BLaER1 (cell line): ENCODE measurements around the gene TGDS.
A peak's percentile ranks its signal among the peaks of the same experiment; 100 is the strongest.

ENCODE experiments used
- H3K27ac ChIP-seq: shearing (Covaris generic); formaldehyde crosslinking; 2 replicates; pipeline ENCODE4 v1.8.1; 2022
- H3K27me3 ChIP-seq: shearing (Covaris generic); formaldehyde crosslinking; 2 replicates; pipeline ENCODE4 v1.8.1; 2022
- H3K36me3 ChIP-seq: shearing (Covaris generic); formaldehyde crosslinking; 2 replicates; pipeline ENCODE4 v1.8.1; 2022
- H3K4me1 ChIP-seq: shearing (Covaris generic); formaldehyde crosslinking; 2 replicates; pipeline ENCODE4 v1.8.1; 2022
- H3K4me2 ChIP-seq: shearing (Covaris generic); formaldehyde crosslinking; 2 replicates; pipeline ENCODE4 v1.8.1; 2022
- H3K4me3 ChIP-seq: shearing (Covaris generic); formaldehyde crosslinking; 2 replicates; pipeline ENCODE4 v1.8.1; 2022
- H3K9ac ChIP-seq: shearing (Covaris generic); formaldehyde crosslinking; 2 replicates; pipeline ENCODE4 v1.8.1; 2022
- H3K9me3 ChIP-seq: shearing (Covaris generic); formaldehyde crosslinking; 2 replicates; pipeline ENCODE4 v1.8.1; 2022
- H4K20me1 ChIP-seq: shearing (Covaris generic); formaldehyde crosslinking; 2 replicates; pipeline ENCODE4 v1.8.1; 2022
- Cebpa-rat ChIP-seq: shearing (Covaris generic); IDR thresholded peaks from 2 replicates; pipeline ENCODE4 v1.8.1; 2022

The TGDS gene

GRCh38 chr13:94601446-94602431 is 5.8 kb upstream of the TGDS start, which contains the start of gene GPR180:
TSS of gene GPR180 (plus strand) at chr13:94601857. CDS start at chr13:94601928, 71 bp downstream.
- Histone ChIP-seq H3K4me3 (peak within 1 kb of the TSS; percentile 97), H3K4me1 (peaks cover 18% of the 10 kb centered on the region), H3K4me2 (peak within 1 kb of the TSS; percentile 91), H3K27me3 (no peaks in the 10 kb centered on the region), H3K27ac (peak within 1 kb of the TSS; percentile 86), H4K20me1 (0 out of 2 replicates have a peak, but pooled peaks cover 11% of the 10 kb centered on the region), H3K9ac (peak within 1 kb of the TSS; percentile 89), H3K9me3 (peaks cover 8% of the 10 kb centered on the region; the same call in 1 of the 2 replicates), H3K36me3 (peaks cover 17% of the 10 kb centered on the region)
- TF ChIP-seq Cebpa-rat = 0 out of 2 replicates have a peak, but pooled peaks have one; percentile 45

GRCh38 chr13:94599877-94600276 is 3.9 kb upstream of the TGDS start:
- no peak overlapping the region for H3K4me3 ChIP-seq
- H3K36me3 ChIP-seq = no peaks in the 10 kb centered on the region
- peaks cover 28% of the 10 kb centered on the region for H3K4me1 ChIP-seq
- H3K27ac ChIP-seq = no peak overlapping the region
- no peaks in the 10 kb centered on the region for H3K27me3 ChIP-seq
- no peak overlapping the region for H3K9ac ChIP-seq
- H3K4me2 ChIP-seq = no peak overlapping the region
- peaks cover 8% of the 10 kb centered on the region; the same call in 1 of the 2 replicates for H3K9me3 ChIP-seq
- 0 out of 2 replicates have a peak, but pooled peaks cover 11% of the 10 kb centered on the region for H4K20me1 ChIP-seq
- TF ChIP-seq Cebpa-rat = no peak

GRCh38 chr13:94598281-94598680 is 2.3 kb upstream of the TGDS start:
- peaks cover 37% of the 10 kb centered on the region for H3K4me1 ChIP-seq
- no peak overlapping the region for H3K4me3 ChIP-seq
- H3K27ac ChIP-seq = no peak overlapping the region
- H3K4me2 ChIP-seq = no peak overlapping the region
- H3K36me3 ChIP-seq = no peaks in the 10 kb centered on the region
- no peaks in the 10 kb centered on the region for H3K27me3 ChIP-seq
- no peaks in the 10 kb centered on the region for H4K20me1 ChIP-seq
- H3K9me3 ChIP-seq = peaks cover 8% of the 10 kb centered on the region; the same call in 1 of the 2 replicates
- no peak overlapping the region for H3K9ac ChIP-seq
- TF ChIP-seq Cebpa-rat = no peak

- Histone ChIP-seq H3K27me3 (no peaks in the 10 kb centered on the region), H3K4me1 (peaks cover 29% of the 10 kb centered on the region), H3K9ac (peak overlapping the region; percentile 93), H3K4me2 (peak overlapping the region; percentile 91), H3K9me3 (peaks cover 8% of the 10 kb centered on the region; the same call in 1 of the 2 replicates), H4K20me1 (no peaks in the 10 kb centered on the region), H3K27ac (peak overlapping the region; percentile 91), H3K4me3 (peak overlapping the region; percentile 91), H3K36me3 (peaks cover 16% of the 10 kb centered on the region)
- no peak for TF ChIP-seq Cebpa-rat
These were observed 621 bp upstream of the TGDS start for GRCh38 chr13:94596575-94596971.

GRCh38 chr13:94595001-94595949 is 677 bp downstream of the TGDS start:
- Histone ChIP-seq H3K9me3 (peaks cover 1% of the 10 kb centered on the region; the same call in 1 of the 2 replicates), H3K36me3 (peaks cover 28% of the 10 kb centered on the region), H3K27ac (peak overlapping the region; percentile 91), H3K4me1 (peaks cover 29% of the 10 kb centered on the region), H3K4me2 (peak overlapping the region; percentile 91), H3K4me3 (peak overlapping the region; percentile 91), H4K20me1 (no peaks in the 10 kb centered on the region), H3K9ac (peak overlapping the region; percentile 93), H3K27me3 (no peaks in the 10 kb centered on the region)
- TF ChIP-seq Cebpa-rat = no peak

GRCh38 chr13:94590744-94591143 is 5.2 kb downstream of the TGDS start:
- H4K20me1 ChIP-seq = no peaks in the 10 kb centered on the region
- H3K4me3 ChIP-seq = no peak overlapping the region
- no peak overlapping the region for H3K9ac ChIP-seq
- H3K27me3 ChIP-seq = no peaks in the 10 kb centered on the region
- peaks cover 50% of the 10 kb centered on the region for H3K36me3 ChIP-seq
- no peaks in the 10 kb centered on the region for H3K9me3 ChIP-seq
- peaks cover 22% of the 10 kb centered on the region for H3K4me1 ChIP-seq
- H3K4me2 ChIP-seq = no peak overlapping the region
- H3K27ac ChIP-seq = no peak overlapping the region
- TF ChIP-seq Cebpa-rat = no peak

GRCh38 chr13:94588541-94588940 is 7.4 kb downstream of the TGDS start:
- no peaks in the 10 kb centered on the region for H3K9me3 ChIP-seq
- no peak overlapping the region for H3K27ac ChIP-seq
- TF ChIP-seq Cebpa-rat = no peak
- no peak overlapping the region for H3K4me2 ChIP-seq
- peaks cover 69% of the 10 kb centered on the region for H3K36me3 ChIP-seq
- no peak overlapping the region for H3K9ac ChIP-seq
- H3K27me3 ChIP-seq = no peaks in the 10 kb centered on the region
- no peaks in the 10 kb centered on the region for H4K20me1 ChIP-seq
- no peak overlapping the region for H3K4me3 ChIP-seq
- H3K4me1 ChIP-seq = peaks cover 4% of the 10 kb centered on the region; the same call in 1 of the 2 replicates

- Histone ChIP-seq H3K9ac (no peak overlapping the region), H3K4me2 (no peak overlapping the region), H3K27me3 (no peaks in the 10 kb centered on the region), H3K36me3 (peaks cover 71% of the 10 kb centered on the region), H4K20me1 (no peaks in the 10 kb centered on the region), H3K4me1 (no peaks in the 10 kb centered on the region), H3K27ac (no peak overlapping the region), H3K4me3 (no peak overlapping the region), H3K9me3 (peaks cover 8% of the 10 kb centered on the region; the same call in 1 of the 2 replicates)
- no peak for TF ChIP-seq Cebpa-rat
These were observed 9.6 kb downstream of the TGDS start for GRCh38 chr13:94586371-94586770.

- Histone ChIP-seq H3K9me3 (peaks cover 8% of the 10 kb centered on the region; the same call in 1 of the 2 replicates), H3K27ac (no peak overlapping the region), H3K9ac (no peak overlapping the region), H3K4me3 (no peak overlapping the region), H4K20me1 (no peaks in the 10 kb centered on the region), H3K4me1 (no peaks in the 10 kb centered on the region), H3K27me3 (no peaks in the 10 kb centered on the region), H3K36me3 (peaks cover 71% of the 10 kb centered on the region), H3K4me2 (no peak overlapping the region)
- no peak for TF ChIP-seq Cebpa-rat
These were observed 10.3 kb downstream of the TGDS start for GRCh38 chr13:94585543-94586101.
